GM18520 (cell line): ENCODE measurements around the gene OLR1.
A peak's percentile ranks its signal among the peaks of the same experiment; 100 is the strongest.

Source experiments
- ATAC-seq: cut with Tn5 transposase; IDR thresholded peaks from one replicate; pipeline ENCODE4 v1.9.1; 2021; ENCODE audit not compliant: unreplicated experiment

The OLR1 gene

DNA sequence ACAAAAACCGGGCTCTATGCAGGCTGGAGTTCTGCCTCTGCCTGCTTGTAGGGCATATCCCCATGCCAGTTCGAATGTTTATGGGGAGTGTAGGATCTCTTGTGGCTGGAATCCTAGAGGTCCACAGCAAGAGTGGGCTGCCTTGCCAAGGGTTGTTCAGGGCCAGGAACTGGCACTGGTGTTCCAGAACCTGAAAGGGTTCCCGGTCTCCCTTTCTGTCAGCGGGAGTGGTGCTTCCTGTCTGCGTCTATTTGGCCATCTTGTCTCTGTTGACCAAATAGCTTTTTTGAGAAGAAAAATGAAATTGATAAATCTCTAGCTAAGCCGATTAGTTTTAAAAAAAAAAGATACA is 17.8 kb downstream of the OLR1 start:
- ATAC-seq = no peak

DNA sequence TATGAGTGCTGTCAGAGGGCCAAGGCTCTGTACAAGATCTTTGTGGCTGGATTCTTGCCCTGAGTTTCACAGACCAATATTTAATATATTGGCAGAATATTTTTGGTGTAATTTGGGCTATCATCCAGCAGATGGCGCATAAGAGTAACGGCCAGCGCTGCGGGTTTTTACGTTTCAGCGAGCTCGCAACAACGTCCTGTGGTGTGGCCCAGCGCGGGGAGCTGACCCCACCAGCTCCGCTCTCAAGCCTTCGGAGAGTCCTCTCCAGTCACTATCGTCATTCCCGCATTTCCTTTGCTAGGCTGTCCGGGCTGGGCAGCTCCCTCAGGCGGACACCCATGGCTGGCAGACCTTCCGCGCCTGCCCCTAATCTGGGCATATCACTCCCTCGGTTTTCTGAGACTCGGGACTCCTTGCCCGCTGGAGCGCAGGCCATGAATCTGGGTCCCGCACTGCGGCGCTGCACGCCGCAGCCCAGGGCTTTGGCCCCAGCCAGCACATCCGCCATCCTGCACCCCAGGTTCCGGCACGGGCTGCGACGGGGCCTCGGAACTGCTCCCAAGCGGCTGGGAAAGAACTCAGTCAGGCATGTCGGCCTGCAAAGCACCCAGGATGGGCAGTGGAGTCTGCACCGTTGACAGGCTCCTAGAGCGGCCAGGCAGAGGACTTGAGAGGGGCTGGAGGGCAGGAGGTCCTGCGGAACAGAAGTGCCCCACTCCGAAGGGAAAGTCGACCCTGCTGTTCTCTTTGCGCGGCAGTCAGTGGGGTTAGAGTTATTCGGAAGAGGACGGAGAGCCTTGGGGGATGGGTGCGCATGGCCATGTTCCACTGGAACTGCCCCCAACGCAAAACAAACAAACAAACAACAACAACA is 18.4 kb downstream of the OLR1 start:
- no peak for ATAC-seq

DNA sequence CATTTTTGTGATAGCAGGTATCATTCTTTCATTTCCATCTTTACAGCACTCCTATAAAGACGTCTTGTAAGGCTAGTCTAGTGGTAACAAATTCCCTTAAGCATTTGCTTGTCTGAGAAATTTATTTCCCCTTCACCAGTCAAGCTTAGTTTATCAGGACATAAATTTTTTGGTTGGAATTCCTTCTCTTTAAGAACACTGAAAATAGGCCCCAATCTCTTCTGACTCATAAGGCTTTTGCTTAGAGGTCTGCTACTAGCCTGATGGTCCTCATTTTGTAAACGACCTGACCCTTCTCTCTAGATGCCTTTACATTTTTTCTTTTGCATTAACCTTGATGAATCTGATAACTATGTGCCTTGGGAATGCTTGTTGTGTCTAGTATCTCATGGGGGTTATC is 20.3 kb downstream of the OLR1 start:
- ATAC-seq = no peak

DNA sequence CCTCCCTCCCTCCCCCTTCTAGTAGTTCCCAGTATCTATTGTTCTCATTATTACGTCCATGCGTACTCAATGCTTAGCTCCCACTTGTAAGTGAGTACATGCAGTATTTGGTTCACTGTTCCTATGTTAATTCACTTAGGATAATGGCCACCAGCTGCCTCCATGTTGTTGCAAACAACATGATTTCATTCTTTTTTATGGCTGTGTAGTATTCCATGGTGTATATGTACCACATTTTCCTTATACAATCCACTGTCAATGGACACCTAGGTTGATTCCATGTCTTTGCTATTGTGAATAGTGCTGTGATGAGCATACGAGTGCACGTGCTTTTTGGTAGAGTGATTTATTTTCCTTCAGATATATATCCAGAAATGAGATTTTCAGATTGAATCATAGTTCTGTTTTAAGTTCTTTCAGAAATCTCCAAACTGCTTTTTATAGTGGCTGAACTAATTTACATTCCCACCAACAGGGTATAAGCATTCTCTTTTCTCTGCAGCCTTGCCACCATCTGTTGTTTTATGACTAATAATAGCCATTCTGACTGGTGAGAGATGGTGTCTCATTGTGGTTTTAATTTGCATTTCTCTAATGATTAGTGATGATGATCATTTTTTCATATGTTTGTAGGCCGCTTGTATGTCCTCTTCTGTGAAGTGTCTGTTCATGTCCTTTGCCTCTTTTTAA is 24.1 kb downstream of the OLR1 start:
- ATAC-seq = peak; percentile 68

DNA sequence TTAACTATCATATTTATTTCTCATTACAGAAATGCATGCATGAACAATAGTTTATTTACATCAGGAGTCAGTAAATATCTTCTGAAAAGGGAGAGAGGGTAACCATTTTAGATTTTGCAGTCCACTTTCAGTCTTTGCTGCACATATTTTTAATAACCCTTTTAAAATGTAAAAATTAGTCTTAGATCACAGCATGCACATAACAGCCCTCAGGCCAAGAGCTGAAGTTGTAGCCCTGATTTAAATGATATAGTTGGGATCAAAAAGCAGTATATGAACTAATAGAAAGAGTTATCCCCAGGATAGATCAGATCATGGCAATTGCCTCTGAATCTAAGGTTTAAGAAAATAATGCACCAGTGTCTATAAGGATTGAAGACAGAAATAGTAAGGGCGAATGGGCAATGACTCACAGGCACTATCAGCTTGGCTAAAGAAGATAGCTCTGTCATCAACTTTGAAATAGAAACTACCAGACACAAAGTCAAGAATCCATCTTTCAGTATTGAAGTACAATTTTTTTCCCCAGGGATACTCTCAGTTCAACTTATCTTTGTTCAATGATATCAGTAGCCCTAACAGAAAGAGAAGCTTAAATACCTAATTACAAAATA is 28.8 kb downstream of the OLR1 start:
- no peak for ATAC-seq

DNA sequence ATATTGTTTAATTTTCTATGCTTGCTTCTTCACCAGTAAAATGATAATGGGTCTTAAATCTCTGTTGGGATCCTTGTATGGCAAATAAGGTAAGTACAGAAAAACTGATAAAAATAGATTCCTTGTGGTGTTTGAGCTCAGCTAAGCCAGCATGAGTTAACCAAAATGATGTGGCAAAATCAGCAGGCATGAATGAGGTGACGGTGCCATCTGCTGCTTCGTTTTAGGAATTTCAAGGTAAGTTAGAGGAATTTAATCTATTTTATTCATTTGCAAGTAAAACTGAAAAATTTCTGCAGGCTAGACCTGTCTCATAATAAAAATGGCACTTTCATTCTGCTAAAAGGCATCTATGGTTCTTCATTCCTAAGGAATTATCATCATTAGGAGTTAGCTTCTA is 31.9 kb downstream of the OLR1 start:
- no peak for ATAC-seq

DNA sequence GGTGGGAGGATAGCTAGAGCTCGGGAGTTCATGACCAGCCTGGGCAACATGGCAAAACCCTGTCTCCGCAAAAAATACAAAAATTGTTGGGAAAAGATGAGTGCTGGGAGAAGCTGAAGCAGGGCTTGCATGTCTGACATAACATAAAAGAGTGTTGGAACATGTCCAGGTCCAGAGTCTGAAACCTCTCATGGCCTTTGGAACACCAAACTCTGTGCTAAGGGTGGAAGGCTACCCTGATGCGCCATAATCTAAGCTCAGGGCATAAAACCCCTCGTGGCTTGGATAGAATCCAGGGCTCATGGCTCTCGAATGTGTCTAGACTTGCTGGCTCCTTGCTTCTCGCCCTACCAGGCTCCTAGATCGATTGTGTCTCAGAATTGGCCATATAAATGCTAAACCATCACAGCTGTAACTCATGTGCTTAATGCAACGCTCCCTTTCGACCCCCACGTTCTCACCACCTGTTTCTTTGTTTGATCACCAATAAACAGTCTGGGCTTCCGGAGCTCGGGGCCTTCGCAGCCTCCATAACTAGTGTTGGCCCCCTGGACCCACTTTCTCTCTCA is 35.2 kb downstream of the OLR1 start:
- ATAC-seq = no peak

DNA sequence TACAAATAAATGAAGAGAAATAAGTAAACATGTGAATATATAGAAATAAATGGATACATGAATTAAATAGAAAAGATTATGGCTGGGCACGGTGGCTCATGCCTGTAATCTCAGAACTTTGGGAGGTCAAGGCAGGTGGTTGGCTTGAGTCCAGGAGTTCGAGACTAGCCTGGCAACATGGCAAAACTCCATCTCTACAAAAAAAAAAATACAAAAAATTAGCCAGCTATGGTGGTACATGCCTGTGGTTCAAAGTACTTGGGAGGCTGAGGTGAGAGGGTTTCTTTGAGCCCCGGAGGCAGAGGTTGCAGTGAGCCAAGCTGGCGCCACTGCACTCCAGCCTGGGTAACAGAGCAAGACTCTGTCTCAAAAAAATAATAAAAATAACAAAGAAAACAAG is 36.8 kb downstream of the OLR1 start:
- ATAC-seq = no peak

DNA sequence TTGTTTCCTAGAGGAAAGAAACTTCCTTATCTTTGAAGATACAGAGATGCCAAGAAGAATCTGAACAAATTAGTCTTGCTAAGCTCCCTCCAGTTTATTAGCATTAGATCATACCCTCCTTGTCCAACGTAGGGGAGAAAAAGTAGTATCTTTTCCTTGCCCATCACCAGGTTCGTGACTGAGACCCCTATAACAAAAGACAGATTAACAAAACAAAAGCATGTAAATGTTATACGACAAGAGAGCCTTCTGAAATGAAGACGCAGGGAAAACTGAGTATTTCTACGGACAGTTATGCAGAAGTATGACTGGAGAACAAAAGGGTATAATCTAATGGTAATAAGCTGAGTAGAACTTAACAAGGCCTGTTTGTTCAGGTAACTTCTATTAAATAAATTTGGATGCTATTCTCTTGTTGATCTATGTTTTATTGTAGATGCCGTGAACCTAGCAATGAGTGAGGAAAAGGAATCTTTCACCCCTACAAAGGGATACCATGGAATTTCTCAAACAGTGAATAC is 39.0 kb downstream of the OLR1 start:
- ATAC-seq = no peak

DNA sequence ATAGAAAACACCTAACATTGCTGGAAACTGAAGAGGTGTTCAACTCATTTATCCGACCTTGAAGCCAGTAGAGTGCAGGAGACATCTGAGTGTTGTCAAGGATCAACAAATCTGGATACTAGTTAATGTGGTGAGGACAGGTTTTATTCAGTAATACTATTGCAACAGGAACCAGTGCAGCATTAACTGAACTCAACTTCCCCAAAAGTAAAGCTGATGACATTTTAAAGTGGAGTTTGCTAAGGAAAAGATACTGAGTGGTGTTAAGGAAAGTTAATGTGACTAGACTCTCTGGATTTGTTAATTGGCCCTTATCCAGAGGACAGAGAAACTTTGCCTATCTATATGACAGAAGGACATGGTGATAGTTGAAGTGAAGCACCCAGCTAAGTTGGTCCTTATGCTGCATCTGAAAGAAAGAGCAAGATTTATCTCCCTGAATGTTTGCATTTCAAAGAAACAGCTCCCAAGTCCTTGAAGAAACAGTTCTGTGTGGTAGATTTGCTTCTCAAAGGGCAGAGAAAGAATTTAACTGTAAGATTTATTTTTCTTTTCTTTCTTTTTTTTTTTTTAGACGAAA is 40.7 kb downstream of the OLR1 start:
- no peak for ATAC-seq

DNA sequence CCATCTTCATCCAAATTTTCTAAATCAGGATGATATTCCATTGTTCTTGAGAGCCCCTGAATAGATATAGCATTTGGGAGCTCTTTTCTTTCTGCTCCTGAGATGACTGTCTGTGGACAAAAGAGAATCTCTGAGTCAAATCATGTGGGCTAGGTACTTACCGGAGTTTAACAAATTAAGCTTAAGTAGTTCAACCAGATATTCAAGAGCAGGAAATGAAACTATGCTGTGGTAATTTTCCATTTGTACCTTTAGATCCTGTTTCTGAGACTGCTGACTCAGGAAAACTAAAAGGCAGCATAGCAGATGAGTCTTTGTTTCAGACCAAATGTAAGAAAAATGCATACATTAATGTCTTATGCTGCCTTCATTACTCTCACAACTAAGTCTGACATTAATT is 41.9 kb downstream of the OLR1 start, which contains the start of gene CLEC7A:
TSS of gene CLEC7A (minus strand) at position 158 of the 400 bp plus-strand sequence. CDS start at position 41, 117 bp downstream.
- ATAC-seq = peak; percentile 87

DNA sequence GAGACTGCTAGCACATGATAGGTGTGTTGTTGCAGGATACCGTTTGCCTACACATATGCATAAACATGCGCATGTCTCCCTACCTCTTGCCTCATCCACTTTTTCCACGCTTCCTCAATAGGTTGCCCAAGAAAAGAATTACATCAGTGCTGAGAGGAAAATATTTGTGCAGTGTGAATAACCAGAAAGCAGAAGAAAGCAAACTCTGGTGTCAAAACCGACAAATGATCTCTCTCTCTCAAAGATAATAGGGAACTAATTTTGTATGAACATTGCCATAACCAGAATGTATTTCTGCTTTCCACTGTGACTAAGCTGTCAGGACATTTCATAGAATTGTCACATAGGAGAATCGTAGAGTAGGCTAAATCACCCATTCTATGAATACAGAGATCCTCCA is 43.2 kb downstream of the OLR1 start:
- no peak for ATAC-seq

DNA sequence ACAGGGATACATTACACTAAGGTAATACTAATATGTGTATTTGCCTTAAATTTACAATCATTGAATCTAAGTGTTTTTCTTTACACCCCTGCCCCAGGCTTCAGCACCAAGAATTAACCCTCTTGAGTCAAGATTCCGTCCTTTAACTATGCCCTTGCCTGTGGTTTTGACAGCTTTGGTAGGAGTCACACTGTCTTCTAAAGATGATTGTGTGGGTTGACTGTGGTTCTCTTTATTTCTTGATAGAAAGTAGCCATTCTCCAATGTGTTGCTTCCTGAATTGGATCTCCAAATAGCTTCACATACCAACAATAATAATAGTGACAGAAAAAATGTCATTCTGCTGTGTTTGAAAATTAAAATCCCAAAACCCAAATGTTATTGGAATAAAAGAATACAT is 45.5 kb downstream of the OLR1 start:
- no peak for ATAC-seq

DNA sequence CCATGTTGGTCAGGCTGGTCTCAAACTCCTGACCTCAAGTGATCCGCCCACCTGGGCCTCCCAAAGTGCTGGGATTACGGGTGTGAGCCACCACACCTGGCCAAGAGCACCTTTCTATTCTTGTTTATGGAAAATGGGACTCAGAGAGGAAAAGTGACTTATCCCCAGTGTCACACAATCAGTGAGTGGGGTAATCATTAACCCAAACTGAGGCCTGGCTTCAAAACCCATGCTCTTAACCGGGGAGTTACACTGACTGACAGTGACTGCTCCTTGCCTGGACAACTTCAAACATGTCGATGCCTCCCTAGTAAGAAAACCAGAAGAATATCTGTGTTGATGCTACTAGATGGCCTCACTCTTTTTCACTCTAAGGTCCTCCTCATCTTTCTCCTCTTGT is 49.2 kb downstream of the OLR1 start:
- no peak for ATAC-seq

DNA sequence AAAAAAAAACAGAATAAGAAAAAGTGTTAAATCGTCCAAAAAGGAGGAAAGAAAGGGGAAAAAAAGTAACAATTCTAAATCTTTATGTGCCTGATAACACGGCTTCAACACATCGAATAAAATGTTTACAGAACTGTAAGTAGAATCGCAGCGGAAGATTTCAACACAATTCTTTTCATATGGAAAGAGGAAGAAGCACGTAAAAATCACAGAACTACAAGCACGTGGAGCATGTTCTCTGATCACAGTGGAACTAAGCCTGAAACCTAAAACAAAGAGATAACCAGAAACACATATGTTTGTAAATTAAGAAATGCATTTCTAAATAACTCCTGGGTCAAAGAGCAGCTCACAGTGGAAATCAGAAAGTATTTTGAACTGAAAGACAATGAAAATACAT is 50.7 kb downstream of the OLR1 start:
- ATAC-seq = no peak

DNA sequence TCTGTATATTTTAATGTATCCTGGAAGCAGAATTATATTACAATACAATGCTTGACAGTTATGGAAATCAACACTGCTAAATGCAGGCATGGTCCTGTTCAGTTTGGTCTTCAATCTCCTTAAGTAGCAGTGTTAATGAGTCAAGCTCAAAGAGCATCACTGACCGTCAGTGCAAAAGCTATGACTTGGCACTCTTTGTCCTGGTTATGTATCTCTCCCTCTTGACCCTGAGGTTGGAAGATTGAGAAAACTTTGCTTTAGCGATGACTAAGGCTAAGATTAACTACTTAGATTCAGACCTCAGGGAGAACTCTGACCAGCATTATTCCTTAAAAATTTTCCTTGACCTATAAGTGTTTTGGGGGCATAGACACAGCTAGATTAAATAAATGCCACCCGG is 52.9 kb downstream of the OLR1 start:
- no peak for ATAC-seq

DNA sequence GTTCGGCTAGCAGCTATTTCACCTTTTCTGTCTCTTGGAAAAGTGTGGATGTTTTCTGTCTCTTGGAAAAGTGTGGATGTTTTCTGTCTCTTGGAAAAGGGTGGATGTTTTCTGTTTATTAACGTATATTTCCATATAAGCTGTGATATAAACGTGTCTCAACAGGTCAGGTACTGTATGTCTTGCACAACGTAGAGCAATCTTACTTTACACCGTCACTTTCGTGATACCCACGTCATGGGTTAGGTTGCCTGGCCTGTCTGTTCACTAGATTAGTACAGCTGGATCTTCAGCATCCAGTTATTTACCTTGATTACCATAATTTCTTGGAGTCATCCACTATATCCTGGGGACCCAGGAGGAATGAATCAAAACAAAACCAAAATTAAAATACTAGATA is 56.0 kb downstream of the OLR1 start:
- ATAC-seq = no peak

DNA sequence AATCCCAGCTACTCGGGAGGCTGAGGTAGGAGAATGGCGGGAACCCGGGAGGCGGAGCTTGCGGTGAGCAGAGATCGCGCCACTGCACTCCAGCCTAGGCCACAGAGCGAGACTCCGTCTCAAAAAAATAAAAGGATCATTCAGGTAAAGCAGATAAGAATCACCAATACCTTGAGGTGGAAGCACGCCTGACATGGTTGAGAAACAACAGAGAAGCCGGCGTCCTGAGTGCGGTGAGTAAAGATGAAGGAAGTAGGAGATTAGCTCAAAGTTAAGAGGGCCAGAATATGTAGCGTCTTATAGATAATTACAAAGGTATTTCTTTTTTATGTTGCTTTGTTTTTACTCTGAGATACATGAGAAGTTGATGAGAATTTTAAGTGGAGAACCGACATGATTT is 56.6 kb downstream of the OLR1 start:
- ATAC-seq = no peak

DNA sequence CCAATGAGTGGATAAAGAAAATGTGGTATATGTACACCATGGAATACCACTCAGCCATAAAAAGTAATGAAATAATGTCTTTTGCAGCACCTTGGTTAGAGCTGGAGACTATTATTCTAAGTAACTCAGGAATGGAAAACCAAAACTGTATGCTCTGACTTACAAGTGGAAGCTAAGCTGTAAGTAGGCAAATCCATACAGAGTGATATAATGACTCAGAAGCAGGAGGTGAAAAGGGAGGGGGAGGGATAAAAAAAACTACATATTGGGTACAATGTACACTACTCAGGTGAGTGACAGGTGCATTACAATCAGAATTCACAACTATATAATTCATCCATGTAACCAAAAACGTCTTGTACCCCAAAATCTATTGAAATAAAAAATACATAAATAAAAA is 58.0 kb downstream of the OLR1 start:
- ATAC-seq = no peak

DNA sequence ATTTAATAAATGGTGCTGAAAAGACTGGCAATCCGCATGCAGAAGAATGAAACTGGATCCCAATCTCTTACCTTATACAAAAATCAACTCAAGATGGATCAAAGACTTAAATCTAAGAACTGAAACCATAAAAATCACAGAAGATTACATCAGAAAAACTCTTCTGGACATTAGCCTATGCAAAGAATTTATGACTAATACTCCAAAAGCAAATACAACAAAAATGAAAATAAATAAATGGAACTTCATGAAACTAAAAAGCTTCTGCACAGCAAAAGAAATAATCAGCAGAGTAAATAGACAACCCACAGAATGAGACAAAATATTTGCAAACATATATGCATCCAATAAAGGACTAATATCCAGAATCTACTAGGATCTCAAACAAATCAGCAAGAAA is 58.9 kb downstream of the OLR1 start:
- no peak for ATAC-seq

DNA sequence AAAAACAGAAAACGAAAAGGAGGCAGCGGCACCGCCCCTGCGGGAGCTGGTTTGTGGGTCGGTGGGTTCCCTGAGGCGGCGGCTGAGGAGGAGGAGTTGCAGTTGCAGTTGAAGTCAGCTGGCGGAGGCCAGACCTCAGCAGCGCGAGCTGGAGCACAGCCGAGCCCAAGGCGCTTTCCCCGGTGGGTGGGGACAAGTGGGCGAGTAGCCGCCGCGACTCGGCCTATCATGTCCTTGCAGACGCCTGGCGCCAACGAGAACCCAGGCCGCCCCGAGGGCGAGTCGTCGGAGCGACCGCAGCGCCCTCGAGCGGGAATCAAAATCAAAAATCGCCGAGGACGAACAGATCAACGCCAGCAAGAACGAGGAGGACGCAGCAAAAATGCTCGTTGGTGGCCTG is 60.5 kb downstream of the OLR1 start:
- ATAC-seq = no peak
